Measurements from ENCODE around the gene CACNA2D2. TPM values are rescaled to one million over a fixed set of nuclear protein-coding genes. Genes with fewer than 3 reads are reported as not detected.

Gene CACNA2D2
- total RNA-seq, 1 donor from 2014 or later: 2.4 TPM

- DNase-seq (ENCODE audit: low spot score in 2 of 2) (no peak), FAIRE-seq (no peak)
Observed at GRCh38 chr3:50375258-50375931, 128.0 kb downstream of the CACNA2D2 start.

GRCh38 chr3:50374363-50375257 lies 128.8 kb downstream of the CACNA2D2 start:
- DNase-seq (ENCODE audit: low spot score in 2 of 2): no peak
- FAIRE-seq: no peak

GRCh38 chr3:50373146-50374051 lies 130.0 kb downstream of the CACNA2D2 start:
- FAIRE-seq (no peak), DNase-seq (ENCODE audit: low spot score in 2 of 2) (no peak)

GRCh38 chr3:50372349-50372748 lies 131.1 kb downstream of the CACNA2D2 start:
- no peak for FAIRE-seq
- no peak for DNase-seq (ENCODE audit: low spot score in 2 of 2)

- DNase-seq (ENCODE audit: low spot score in 2 of 2) (no peak), FAIRE-seq (no peak)
Observed at GRCh38 chr3:50371133-50371685, 132.2 kb downstream of the CACNA2D2 start.

- FAIRE-seq: no peak
Observed at GRCh38 chr3:50370594-50370993, 132.8 kb downstream of the CACNA2D2 start.

GRCh38 chr3:50369012-50369670 lies 134.3 kb downstream of the CACNA2D2 start:
- FAIRE-seq: no peak
- no peak for DNase-seq (ENCODE audit: low spot score in 2 of 2)

More at GRCh38 chr3:50370594-50370993, 132.8 kb downstream of the CACNA2D2 start:
- DNase-seq (ENCODE audit: low spot score in 2 of 2): no peak

GRCh38 chr3:50365842-50366220 lies 137.6 kb downstream of the CACNA2D2 start:
- DNase-seq (ENCODE audit: low spot score in 2 of 2): no peak

GRCh38 chr3:50365080-50365841 lies 138.2 kb downstream of the CACNA2D2 start:
- peak; percentile 80 to 96 for DNase-seq (ENCODE audit: low spot score in 2 of 2)
- FAIRE-seq: no peak

More at GRCh38 chr3:50365842-50366220, 137.6 kb downstream of the CACNA2D2 start:
- no peak for FAIRE-seq

- FAIRE-seq (no peak), DNase-seq (ENCODE audit: low spot score in 2 of 2) (no peak)
Observed at GRCh38 chr3:50364573-50365079, 138.8 kb downstream of the CACNA2D2 start.

- no peak for FAIRE-seq
Observed at GRCh38 chr3:50359760-50360110, 143.7 kb downstream of the CACNA2D2 start.

GRCh38 chr3:50358911-50359759 lies 144.3 kb downstream of the CACNA2D2 start, which contains the start of gene TMEM115:
Gene TMEM115 (minus strand): TSS chr3:50359521. CDS start chr3:50359063, 458 bp downstream.
- DNase-seq (ENCODE audit: low spot score in 2 of 2): peak; percentile 98 to 99
- FAIRE-seq: peak; percentile 57

More at GRCh38 chr3:50359760-50360110, 143.7 kb downstream of the CACNA2D2 start:
- DNase-seq (ENCODE audit: low spot score in 2 of 2): no peak

GRCh38 chr3:50358355-50358910 lies 145.0 kb downstream of the CACNA2D2 start:
- FAIRE-seq: no peak

GRCh38 chr3:50357481-50357880 lies 146.0 kb downstream of the CACNA2D2 start:
- FAIRE-seq (no peak), DNase-seq (ENCODE audit: low spot score in 2 of 2) (no peak)

More at GRCh38 chr3:50358355-50358910, 145.0 kb downstream of the CACNA2D2 start:
- DNase-seq (ENCODE audit: low spot score in 2 of 2): no peak

GRCh38 chr3:50356553-50356952 lies 146.9 kb downstream of the CACNA2D2 start:
- DNase-seq (ENCODE audit: low spot score in 2 of 2) (no peak), FAIRE-seq (no peak)

GRCh38 chr3:50355829-50356552 lies 147.4 kb downstream of the CACNA2D2 start:
- no peak for FAIRE-seq
- DNase-seq (ENCODE audit: low spot score in 2 of 2): no peak

- DNase-seq (ENCODE audit: low spot score in 2 of 2) (no peak), FAIRE-seq (no peak)
Observed at GRCh38 chr3:50354850-50355249, 148.6 kb downstream of the CACNA2D2 start.
